K562 (cell line): Measurements from ENCODE around the gene SLC2A6. TPM values are rescaled to one million over a fixed set of nuclear protein-coding genes. Genes with fewer than 3 reads are reported as not detected.

Experiments used
- ATAC-seq: fragments of 200-7000 bp; cut with Tn5 transposase; 3 replicates; pipeline ENCODE4 v1.9.1; 2020; ENCODE audit warnings: moderate library complexity
- BruUV-seq: library from RNA; stranded (reverse); fragments of 400-500 nt; replicated peaks from 2 replicates; lab custom pipeline; 2021; lab: Mats Ljungman, UMichigan
- CTCF ChIA-PET: fragments of 300-600 bp; formaldehyde crosslinking; extraction: SDS; loops from one replicate; lab custom pipeline; 2021; ENCODE audit warnings: low intra/inter-chr PET ratio; lab: Yijun Ruan, JAX
- POLR2A ChIA-PET: fragments of 300-600, 350-650 bp; sonication (Branson Sonifier 250); formaldehyde crosslinking; extraction: SDS; loops from one replicate; lab custom pipeline; 2021; ENCODE audit warnings: antibody characterized with exemption, inconsistent platforms; lab: Yijun Ruan, JAX
- DNase-seq, 4 experiments: peaks; one replicate each; pipeline versions ENCODE4 v3.0.0 to v3.0.0-alpha.2; 2011 to 2018; ENCODE audit warnings: low spot score in 3 of 4, mixed read lengths in 3 of 4; ENCODE audit errors: extremely low read depth in 1 of 4
- FAIRE-seq: peaks from 2 replicates; lab custom pipeline; 2011; peaks lifted over from hg19 to GRCh38; lab: Jason Lieb, UNC
- H2AFZ ChIP-seq: 2 replicates; pipeline ENCODE4 v1.6.0; 2011; ENCODE audit warnings: low read depth, low read length, control low read depth, inconsistent platforms
- H3K27ac ChIP-seq: fragments of 200-600 bp; 3 replicates; pipeline ENCODE4 v1.8.0; 2011; ENCODE audit warnings: low read depth, mild to moderate bottlenecking, control low read depth, inconsistent platforms, low read length, moderate library complexity, mixed read lengths; ENCODE audit errors: extremely low read depth
- H3K27me3 ChIP-seq, 2 experiments: fragments of 300-600 bp in 1 of 2; 2 replicates in 1 of 2; 3 replicates in 1 of 2; pipeline versions ENCODE4 v1.6.0 to v1.8.0; 2011; ENCODE audit warnings: inconsistent platforms in 2 of 2, low read length in 2 of 2, mild to moderate bottlenecking in 1 of 2, mixed read lengths in 1 of 2, moderate library complexity in 1 of 2; ENCODE audit not compliant: control insufficient read depth in 2 of 2, insufficient read depth in 2 of 2
- H3K36me3 ChIP-seq: fragments of 300-600 bp; 3 replicates; pipeline ENCODE4 v1.8.0; 2011; ENCODE audit warnings: mild to moderate bottlenecking, low read length, inconsistent platforms; ENCODE audit not compliant: control insufficient read depth, insufficient read depth
- H3K4me1 ChIP-seq, 2 experiments: fragments of 200-600 bp in 1 of 2; replicated peaks in 1 of 2; 2 replicates in 1 of 2; 3 replicates in 1 of 2; pipeline versions ENCODE4 v1.5.1 to v1.8.0; 2011; ENCODE audit warnings: inconsistent platforms in 2 of 2, low read length in 2 of 2, mild to moderate bottlenecking in 1 of 2, mixed read lengths in 1 of 2, moderate library complexity in 1 of 2; ENCODE audit not compliant: control insufficient read depth in 2 of 2, insufficient read depth in 2 of 2
- H3K4me2 ChIP-seq: 2 replicates; pipeline ENCODE4 v1.6.1; 2011; ENCODE audit warnings: low read length, control low read depth, inconsistent platforms, mixed read lengths; ENCODE audit not compliant: insufficient read depth
- H3K4me3 ChIP-seq: fragments of 200-600 bp; sonication (generic), shearing (Covaris generic); 2 replicates; pipeline ENCODE4 v1.5.1; 2016; ENCODE audit warnings: control low read depth, inconsistent platforms
- H3K79me2 ChIP-seq: fragments of 200-600 bp; 3 replicates; pipeline ENCODE4 v1.8.0; 2011; ENCODE audit warnings: low read length, inconsistent platforms; ENCODE audit not compliant: control insufficient read depth, insufficient read depth
- H3K9ac ChIP-seq, 2 experiments: 2 replicates each; pipeline versions ENCODE4 v1.6.0 to v1.6.1; 2011; ENCODE audit warnings: low read depth in 2 of 2, low read length in 2 of 2, control low read depth in 1 of 2, inconsistent platforms in 1 of 2, mild to moderate bottlenecking in 1 of 2, mixed read lengths in 1 of 2; ENCODE audit not compliant: insufficient read depth in 1 of 2
- H3K9me1 ChIP-seq: one replicate; pipeline ENCODE4 v1.6.0; 2011; ENCODE audit warnings: inconsistent platforms, mild to moderate bottlenecking, low read length, moderate library complexity; ENCODE audit not compliant: control insufficient read depth, insufficient read depth
- H3K9me3 ChIP-seq: replicated peaks from 2 replicates; pipeline ENCODE4 v1.5.1; 2011; ENCODE audit warnings: low read depth, low read length, inconsistent platforms; ENCODE audit not compliant: control insufficient read depth, insufficient read depth
- H4K20me1 ChIP-seq: replicated peaks from 2 replicates; pipeline ENCODE4 v1.6.1; 2011; ENCODE audit warnings: low read length, inconsistent platforms, mixed read lengths; ENCODE audit not compliant: control insufficient read depth, insufficient read depth
- CBFA2T2 ChIP-seq: fragments of 450-650 bp; conservative IDR thresholded peaks from 2 replicates; pipeline ENCODE4 v1.6.1; 2017; ENCODE audit warnings: mild to moderate bottlenecking
- CREB1 ChIP-seq, 2 experiments: sonication (generic) in 1 of 2; formaldehyde crosslinking in 1 of 2; IDR thresholded peaks; 2 replicates each; pipeline versions ENCODE4 v1.6.1 to v1.8.0; 2012 to 2022; ENCODE audit warnings: inconsistent platforms in 1 of 2, mild to moderate bottlenecking in 1 of 2, missing genetic modification reagents in 1 of 2, moderate library complexity in 1 of 2
- CREM ChIP-seq: IDR thresholded peaks from 2 replicates; pipeline ENCODE4 v1.6.1; 2014; ENCODE audit warnings: antibody characterized with exemption, low read depth
- E4F1 ChIP-seq: fragments of 250-450 bp; sonication (Bioruptor Pico); IDR thresholded peaks from 2 replicates; pipeline ENCODE4 v1.5.0; 2021; ENCODE audit warnings: mild to moderate bottlenecking, borderline replicate concordance
- EGR1 ChIP-seq: fragments of 450-650 bp; conservative IDR thresholded peaks from 2 replicates; pipeline ENCODE4 v1.6.1; 2017; ENCODE audit warnings: mild to moderate bottlenecking
- EHMT2 ChIP-seq: fragments of 450-650 bp; IDR thresholded peaks from 2 replicates; pipeline ENCODE4 v1.6.1; 2018; ENCODE audit warnings: antibody characterized with exemption
- GATAD2B ChIP-seq: fragments of 450-650 bp; IDR thresholded peaks from 2 replicates; pipeline ENCODE4 v1.6.1; 2017; ENCODE audit warnings: mild to moderate bottlenecking, borderline replicate concordance
- PTRF ChIP-seq: fragments of 450-650 bp; IDR thresholded peaks from 2 replicates; pipeline ENCODE4 v1.6.1; 2016; ENCODE audit warnings: mild to moderate bottlenecking, missing genetic modification characterization, missing compliant biosample characterization
- TCF7 ChIP-seq: sonication (generic); IDR thresholded peaks from 2 replicates; pipeline ENCODE4 v1.6.1; 2016; ENCODE audit warnings: antibody characterized with exemption, borderline replicate concordance
- ZBTB17 ChIP-seq: fragments of 450-650 bp; formaldehyde crosslinking; IDR thresholded peaks from 2 replicates; pipeline ENCODE4 v1.4.0; 2020; ENCODE audit warnings: mild to moderate bottlenecking
- ZFPM2 ChIP-seq: fragments of 250-450 bp; sonication (Bioruptor Pico); IDR thresholded peaks from 2 replicates; pipeline ENCODE4 v1.5.1; 2022; ENCODE audit warnings: mild to moderate bottlenecking
- ZKSCAN3 ChIP-seq: fragments of 250-450 bp; sonication (Bioruptor Pico); IDR thresholded peaks from 2 replicates; pipeline ENCODE4 v1.4.0; 2020
- WGBS: fragments of 100-300 bp; shearing (Covaris generic); methylation state at CpG from one replicate; pipeline ENCODE4 v1.1.6; 2016; ENCODE audit warnings: low coverage, mixed read lengths; ENCODE audit not compliant: insufficient coverage; ENCODE audit errors: missing lambda C conversion rate; 5-methylcytosine and 5-hydroxymethylcytosine counted together
- in situ Hi-C: fragments of 300-500 bp; cut with MboI; formaldehyde crosslinking; loops from 4 replicates; pipeline ENCODE4 v1.15.0; 2018; ENCODE audit warnings: inconsistent platforms, mixed read lengths
- intact Hi-C: fragments of 100-400 bp; cut with micrococcal nuclease; formaldehyde crosslinking; loops from 2 replicates; pipeline ENCODE4 v1.14.2; 2022
- polyA plus RNA-seq, 8 experiments: library from polyadenylated mRNA; depleted of rRNA in 4 of 8; stranded (reverse) in 5 of 8; unstranded in 3 of 8; fragments of >200 nt; fragmentation: Nextera tagmentation in 2 of 8; fragmentation: Illumina TruSeq in 1 of 8; extraction: Ambion mirVana in 2 of 8; extraction: Trizol in 1 of 8; gene quantifications; 2 replicates each; pipeline versions ENCODE4 v1.2.1 to v1.2.3, GENCODE V29; 2011 to 2014; ENCODE audit warnings: inconsistent platforms in 1 of 8, missing spikeins in 1 of 8
- total RNA-seq, 7 experiments: library from RNA; depleted of rRNA in 6 of 7; stranded (reverse); fragments of >200 nt in 6 of 7; fragmentation: Illumina TruSeq in 2 of 7; extraction: Trizol in 2 of 7; gene quantifications; 2 replicates each; pipeline versions ENCODE4 v1.2.1 to v1.2.3, GENCODE V29; 2011 to 2021; ENCODE audit warnings: low replicate concordance in 1 of 7
- TF ChIP-seq, protein P1 (sequence below): fragments of 250-450 bp; sonication (Bioruptor Pico); IDR thresholded peaks from 2 replicates; pipeline ENCODE4 v1.4.0; 2020; ENCODE audit warnings: mild to moderate bottlenecking, moderate library complexity, borderline replicate concordance
- TF ChIP-seq, protein P2 (sequence below): sonication (generic); formaldehyde crosslinking; IDR thresholded peaks from 2 replicates; pipeline ENCODE4 v1.8.1; 2023; ENCODE audit warnings: mild to moderate bottlenecking, missing genetic modification reagents, moderate library complexity

SLC2A6 gene
- total and polyA plus RNA-seq, 9 of the 15 experiments (the other 6 are each of a cell fraction or from before 2014, with no cell fraction given) = 0.04 to 0.38 (median 0.09) TPM; not detected in 3

- 0% methylated on average over 3 of the region's 5 CpGs for WGBS
- Histone ChIP-seq H3K9me1 (no peaks in the 10 kb centered on the region), H3K36me3 (no peaks in the 10 kb centered on the region), H2AFZ (no peak overlapping the region), H3K79me2 (no peaks in the 10 kb centered on the region), H3K9ac (no peak overlapping the region), H3K27me3 (peaks cover 55 to 92% of the 10 kb centered on the region in 2 experiments; a peak in 4 of 5 replicates), H3K4me1 (peaks cover 0 to 19% of the 10 kb centered on the region in 2 experiments; a peak in 1 of 5 replicates), H3K9me3 (no peaks in the 10 kb centered on the region), H4K20me1 (peaks cover 11% of the 10 kb centered on the region), H3K4me3 (no peak overlapping the region), H3K4me2 (no peak overlapping the region), H3K27ac (no peak overlapping the region)
- DNase-seq = no peak
- no TSS peak for BruUV-seq
- ChIA-PET CTCF (no interaction called here), POLR2A (interaction anchor here (0.6 to 1.3 kb wide), 2 partner anchors 18 to 1100 kb away, joined by 3 to 4 read pairs; no protein-coding TSS in a partner anchor)
- ATAC-seq = no peak
- in situ Hi-C loops = no loop called here
- no peak for FAIRE-seq
- intact Hi-C loops = no loop called here
- TF ChIP-seq ZFPM2 (CRISPR knock-in tag) (no peak), ZBTB17 (CRISPR knock-in tag) (no peak), E4F1 (CRISPR knock-in tag) (no peak), EHMT2 (no peak), PTRF (tag) (no peak), CBFA2T2 (no peak), ZKSCAN3 (CRISPR knock-in tag) (no peak), CREM (no peak), TCF7 (no peak), GATAD2B (no peak), EGR1 (no peak), CREB1 (IDR thresholded peaks at IDR 0.05) (no peak), CREB1 (CRISPR knock-in tag; IDR thresholded peaks at IDR 0.05) (no peak)
- TF ChIP-seq, protein P1, sequence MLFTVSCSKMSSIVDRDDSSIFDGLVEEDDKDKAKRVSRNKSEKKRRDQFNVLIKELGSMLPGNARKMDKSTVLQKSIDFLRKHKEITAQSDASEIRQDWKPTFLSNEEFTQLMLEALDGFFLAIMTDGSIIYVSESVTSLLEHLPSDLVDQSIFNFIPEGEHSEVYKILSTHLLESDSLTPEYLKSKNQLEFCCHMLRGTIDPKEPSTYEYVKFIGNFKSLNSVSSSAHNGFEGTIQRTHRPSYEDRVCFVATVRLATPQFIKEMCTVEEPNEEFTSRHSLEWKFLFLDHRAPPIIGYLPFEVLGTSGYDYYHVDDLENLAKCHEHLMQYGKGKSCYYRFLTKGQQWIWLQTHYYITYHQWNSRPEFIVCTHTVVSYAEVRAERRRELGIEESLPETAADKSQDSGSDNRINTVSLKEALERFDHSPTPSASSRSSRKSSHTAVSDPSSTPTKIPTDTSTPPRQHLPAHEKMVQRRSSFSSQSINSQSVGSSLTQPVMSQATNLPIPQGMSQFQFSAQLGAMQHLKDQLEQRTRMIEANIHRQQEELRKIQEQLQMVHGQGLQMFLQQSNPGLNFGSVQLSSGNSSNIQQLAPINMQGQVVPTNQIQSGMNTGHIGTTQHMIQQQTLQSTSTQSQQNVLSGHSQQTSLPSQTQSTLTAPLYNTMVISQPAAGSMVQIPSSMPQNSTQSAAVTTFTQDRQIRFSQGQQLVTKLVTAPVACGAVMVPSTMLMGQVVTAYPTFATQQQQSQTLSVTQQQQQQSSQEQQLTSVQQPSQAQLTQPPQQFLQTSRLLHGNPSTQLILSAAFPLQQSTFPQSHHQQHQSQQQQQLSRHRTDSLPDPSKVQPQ (CRISPR knock-in tag) = no peak
- TF ChIP-seq, protein P2, sequence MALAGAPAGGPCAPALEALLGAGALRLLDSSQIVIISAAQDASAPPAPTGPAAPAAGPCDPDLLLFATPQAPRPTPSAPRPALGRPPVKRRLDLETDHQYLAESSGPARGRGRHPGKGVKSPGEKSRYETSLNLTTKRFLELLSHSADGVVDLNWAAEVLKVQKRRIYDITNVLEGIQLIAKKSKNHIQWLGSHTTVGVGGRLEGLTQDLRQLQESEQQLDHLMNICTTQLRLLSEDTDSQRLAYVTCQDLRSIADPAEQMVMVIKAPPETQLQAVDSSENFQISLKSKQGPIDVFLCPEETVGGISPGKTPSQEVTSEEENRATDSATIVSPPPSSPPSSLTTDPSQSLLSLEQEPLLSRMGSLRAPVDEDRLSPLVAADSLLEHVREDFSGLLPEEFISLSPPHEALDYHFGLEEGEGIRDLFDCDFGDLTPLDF (CRISPR knock-in tag) = no peak
Observed at GRCh38 chr9:133524146-133524545, 45.2 kb upstream of the SLC2A6 start.
